ENCODE measurements around the gene IP6K1. TPM values are rescaled to one million over a fixed set of nuclear protein-coding genes. Genes with fewer than 3 reads are reported as not detected.
"Not testable (repeated sequence)": the region's sequence is repeated elsewhere in the genome, so short reads cannot be mapped to it uniquely, and the experiment has no call there.

Gene IP6K1
- total RNA-seq: 57.3 and 89.1 TPM in 2 replicates

- DNase-seq: peak; percentile 100
Observed at GRCh38 chr3:49786357-49787181, at the start of gene IP6K1. Gene IP6K1 (minus strand): TSS chr3:49786542. CDS start chr3:49748040, 38,502 bp downstream.

- no peak for DNase-seq
Observed at GRCh38 chr3:49831341-49831740, 45.0 kb upstream of the IP6K1 start.

- DNase-seq: no peak
Observed at GRCh38 chr3:49826016-49826415, 39.7 kb upstream of the IP6K1 start.

GRCh38 chr3:49823131-49823530, 36.8 kb upstream of the IP6K1 start:
- DNase-seq: not testable (repeated sequence)

GRCh38 chr3:49813497-49814174, 27.3 kb upstream of the IP6K1 start, which contains the start of gene UBA7:
Gene UBA7 (minus strand): TSS chr3:49813953. CDS start chr3:49813787, 166 bp downstream.
- peak; percentile 70 for DNase-seq

GRCh38 chr3:49812916-49813496, 26.7 kb upstream of the IP6K1 start:
- DNase-seq: peak; percentile 16

- DNase-seq: peak; percentile 49
Observed at GRCh38 chr3:49807431-49808114, 21.2 kb upstream of the IP6K1 start.

- peak; percentile 20 for DNase-seq
Observed at GRCh38 chr3:49806850-49807249, 20.5 kb upstream of the IP6K1 start.

- DNase-seq: peak; percentile 95
Observed at GRCh38 chr3:49805897-49806701, 19.8 kb upstream of the IP6K1 start.

- DNase-seq: peak; percentile 99
Observed at GRCh38 chr3:49805367-49805782, 19.0 kb upstream of the IP6K1 start.

- peak; percentile 69 for DNase-seq
Observed at GRCh38 chr3:49804141-49805041, 18.0 kb upstream of the IP6K1 start.

- peak; percentile 60 for DNase-seq
Observed at GRCh38 chr3:49803465-49804140, 17.3 kb upstream of the IP6K1 start.

GRCh38 chr3:49802719-49803464, 16.6 kb upstream of the IP6K1 start, which contains the start of gene INKA1:
Gene INKA1 (plus strand): TSS chr3:49803261. CDS start chr3:49803393, 132 bp downstream.
- DNase-seq: peak; percentile 94

- no peak for DNase-seq
Observed at GRCh38 chr3:49801160-49801559, 14.8 kb upstream of the IP6K1 start.

- DNase-seq: no peak
Observed at GRCh38 chr3:49799761-49800160, 13.4 kb upstream of the IP6K1 start, which contains the start of gene CDHR4. Gene CDHR4 (minus strand): TSS chr3:49799873. CDS start chr3:49799812, 61 bp downstream.

- DNase-seq: no peak
Observed at GRCh38 chr3:49799105-49799504, 12.8 kb upstream of the IP6K1 start.

- DNase-seq: no peak
Observed at GRCh38 chr3:49794926-49795905, 8.9 kb upstream of the IP6K1 start.

- no peak for DNase-seq
Observed at GRCh38 chr3:49794431-49794830, 8.1 kb upstream of the IP6K1 start.
